GM12878 (cell line): ENCODE results near the gene BLCAP. TPM values are rescaled to one million over a fixed set of nuclear protein-coding genes. Genes with fewer than 3 reads are reported as not detected.

Source experiments
- ATAC-seq: fragments of 200-7000 bp; cut with Tn5 transposase; 3 replicates; pipeline ENCODE4 v1.9.1; 2020; ENCODE audit warnings: mild to moderate bottlenecking, moderate library complexity
- BruUV-seq: library from RNA; stranded (reverse); fragments of 400-500 nt; replicated peaks from 2 replicates; lab custom pipeline; 2021; lab: Mats Ljungman, UMichigan
- CTCF ChIA-PET: fragments of 300-600 bp; sonication (Branson Sonifier 250); formaldehyde crosslinking; extraction: SDS; loops from one replicate; lab custom pipeline; 2021; ENCODE audit warnings: inconsistent platforms; lab: Yijun Ruan, JAX
- POLR2A ChIA-PET: fragments of 350-600 bp; formaldehyde crosslinking; extraction: SDS; loops from one replicate; lab custom pipeline; 2021; ENCODE audit warnings: inconsistent platforms; lab: Charles Lee
- RAD21 ChIA-PET: fragments of 300-600 bp; sonication (Branson Sonifier 250); formaldehyde crosslinking; loops from one replicate; lab custom pipeline; 2023; ENCODE audit warnings: antibody characterized with exemption; ENCODE audit not compliant: unreplicated experiment; lab: Charles Lee
- SMC1A ChIA-PET: fragments of 300-600 bp; sonication (Branson Sonifier 250); formaldehyde crosslinking; loops from one replicate; lab custom pipeline; 2023; ENCODE audit not compliant: unreplicated experiment, uncharacterized antibody; lab: Charles Lee
- DNase-seq: peaks from one replicate; pipeline ENCODE4 v3.0.0-alpha.2; 2011; ENCODE audit warnings: low read depth, low spot score
- FAIRE-seq: peaks from 3 replicates; lab custom pipeline; 2011; peaks lifted over from hg19 to GRCh38; lab: Jason Lieb, UNC
- H2AFZ ChIP-seq: 2 replicates; pipeline ENCODE4 v1.6.0; 2011; ENCODE audit warnings: low read depth, low read length, control low read depth; ENCODE audit not compliant: control insufficient read depth
- H3K27ac ChIP-seq: 2 replicates; pipeline ENCODE4 v1.5.1; 2011; ENCODE audit warnings: control low read depth; ENCODE audit not compliant: control insufficient read depth, insufficient read depth
- H3K27me3 ChIP-seq, 2 experiments: replicated peaks in 1 of 2; 2 replicates each; pipeline versions ENCODE4 v1.6.0 to v1.6.1; 2011; ENCODE audit warnings: low read length in 1 of 2; ENCODE audit not compliant: control insufficient read depth in 2 of 2, insufficient read depth in 2 of 2
- H3K36me3 ChIP-seq, 2 experiments: 2 replicates each; pipeline ENCODE4 v1.5.1; 2011; ENCODE audit warnings: low read length in 1 of 2; ENCODE audit not compliant: control insufficient read depth in 2 of 2, insufficient read depth in 2 of 2
- H3K4me1 ChIP-seq: 2 replicates; pipeline ENCODE4 v1.6.1; 2011; ENCODE audit warnings: mild to moderate bottlenecking, low read length, moderate library complexity, mixed read lengths; ENCODE audit not compliant: control insufficient read depth, insufficient read depth
- H3K4me2 ChIP-seq: 2 replicates; pipeline ENCODE4 v1.6.0; 2011; ENCODE audit warnings: control low read depth; ENCODE audit not compliant: control insufficient read depth, insufficient read depth
- H3K4me3 ChIP-seq: fragments of 200-600 bp; sonication (generic); 2 replicates; pipeline ENCODE4 v1.5.1; 2016
- H3K79me2 ChIP-seq: 2 replicates; pipeline ENCODE4 v1.6.0; 2011; ENCODE audit warnings: low read length; ENCODE audit not compliant: control insufficient read depth, insufficient read depth
- H3K9ac ChIP-seq: 2 replicates; pipeline ENCODE4 v1.8.0; 2011; ENCODE audit warnings: low read length, control low read depth, mixed read lengths; ENCODE audit not compliant: control insufficient read depth, insufficient read depth
- H3K9me3 ChIP-seq: replicated peaks from 3 replicates; pipeline ENCODE4 v1.5.1; 2011; ENCODE audit warnings: mild to moderate bottlenecking, low read length; ENCODE audit not compliant: control insufficient read depth, insufficient read depth
- H4K20me1 ChIP-seq: 2 replicates; pipeline ENCODE4 v1.6.0; 2011; ENCODE audit not compliant: control insufficient read depth, insufficient read depth
- BMI1 ChIP-seq: fragments of 450-650 bp; IDR thresholded peaks from 2 replicates; pipeline ENCODE4 v1.6.1; 2016; ENCODE audit warnings: mild to moderate bottlenecking, moderate library complexity, borderline replicate concordance
- CBX3 ChIP-seq: fragments of 200-600 bp; sonication (generic); IDR thresholded peaks from 2 replicates; pipeline ENCODE4 v1.6.1; 2016; ENCODE audit warnings: low read depth, borderline replicate concordance
- CHD2 ChIP-seq: IDR thresholded peaks from 2 replicates; pipeline ENCODE4 v1.6.1; 2011; ENCODE audit warnings: low read depth, low read length, improper control_type of control experiment, borderline replicate concordance
- CREB1 ChIP-seq: IDR thresholded peaks from 2 replicates; pipeline ENCODE4 v1.6.1; 2012; ENCODE audit warnings: low read depth, mild to moderate bottlenecking, inconsistent platforms
- CREM ChIP-seq: IDR thresholded peaks from 2 replicates; pipeline ENCODE4 v1.6.1; 2014; ENCODE audit warnings: antibody characterized with exemption, low read depth
- HCFC1 ChIP-seq: fragments of 150-350 bp; IDR thresholded peaks from 2 replicates; pipeline ENCODE4 v1.6.1; 2014; ENCODE audit warnings: low read length
- IKZF1 ChIP-seq: fragments of 450-650 bp; conservative IDR thresholded peaks from 2 replicates; pipeline ENCODE4 v1.6.1; 2017; ENCODE audit warnings: antibody characterized with exemption, mild to moderate bottlenecking
- IKZF2 ChIP-seq, 2 experiments: fragments of 450-650 bp; IDR thresholded peaks; 2 replicates each; pipeline ENCODE4 v1.6.1; 2017; ENCODE audit warnings: mild to moderate bottlenecking in 2 of 2, moderate library complexity in 2 of 2
- IRF4 ChIP-seq: IDR thresholded peaks from 2 replicates; pipeline ENCODE4 v1.6.1; 2011; ENCODE audit warnings: low read depth, low read length
- KDM1A ChIP-seq: fragments of 200-600 bp; sonication (generic); IDR thresholded peaks from 2 replicates; pipeline ENCODE4 v1.6.1; 2016; ENCODE audit warnings: borderline replicate concordance
- POLR2AphosphoS2 ChIP-seq: IDR thresholded peaks from 2 replicates; pipeline ENCODE4 v1.6.1; 2011; ENCODE audit warnings: low read depth, mild to moderate bottlenecking, low read length, improper control_type of control experiment, moderate library complexity
- POU2F2 ChIP-seq: IDR thresholded peaks from 3 replicates; pipeline ENCODE4 v1.6.1; 2011; ENCODE audit warnings: low read depth, mild to moderate bottlenecking, low read length, borderline replicate concordance
- RUNX3 ChIP-seq: IDR thresholded peaks from 2 replicates; pipeline ENCODE4 v1.6.1; 2012; ENCODE audit warnings: low read length, inconsistent platforms
- SPI1 ChIP-seq: IDR thresholded peaks from 2 replicates; pipeline ENCODE4 v1.6.1; 2011; ENCODE audit warnings: low read depth, mild to moderate bottlenecking, low read length, moderate library complexity, borderline replicate concordance; ENCODE audit not compliant: insufficient read depth
- STAT1 ChIP-seq: fragments of 450-650 bp; conservative IDR thresholded peaks from 2 replicates; pipeline ENCODE4 v1.6.1; 2014; ENCODE audit warnings: antibody characterized with exemption, mild to moderate bottlenecking
- WGBS: methylation state at CpG from one replicate; pipeline ENCODE4 v1.1.6; 2016; ENCODE audit warnings: low lambda C conversion rate; ENCODE audit not compliant: insufficient replicate concordance, insufficient coverage; ENCODE audit errors: missing lambda C conversion rate; 5-methylcytosine and 5-hydroxymethylcytosine counted together
- in situ Hi-C: fragments of 300-500 bp; cut with MboI; formaldehyde crosslinking; loops from 9 replicates; pipeline ENCODE4 v1.14.3; 2018; ENCODE audit warnings: mixed read lengths
- intact Hi-C: fragments of 100-400 bp; cut with micrococcal nuclease; formaldehyde crosslinking; loops from one replicate; pipeline ENCODE4 v1.14.2; 2022; ENCODE audit not compliant: unreplicated experiment
- polyA plus RNA-seq, 11 experiments: library from polyadenylated mRNA; depleted of rRNA in 4 of 11; unstranded in 6 of 11; stranded (reverse) in 5 of 11; fragments of >200 nt; fragmentation: Nextera tagmentation in 4 of 11; fragmentation: Illumina TruSeq in 1 of 11; extraction: Ambion mirVana in 4 of 11; extraction: Trizol in 1 of 11; gene quantifications; 1 replicate in 1 of 11; 2 replicates in 10 of 11; pipeline versions ENCODE4 v1.2.1 to v1.2.3, GENCODE V29; 2011 to 2016; ENCODE audit warnings: inconsistent platforms in 2 of 11, missing spikeins in 2 of 11, low read depth in 1 of 11
- total RNA-seq, 4 experiments: library from RNA; depleted of rRNA in 3 of 4; stranded (reverse); fragments of >200 nt in 3 of 4; fragmentation: Illumina TruSeq in 1 of 4; extraction: Trizol in 1 of 4; gene quantifications; 2 replicates each; pipeline versions ENCODE4 v1.2.1 to v1.2.3, GENCODE V29; 2013 to 2021
- TF ChIP-seq, protein P1 (sequence below): fragments of 450-650 bp; IDR thresholded peaks from 2 replicates; pipeline ENCODE4 v1.6.1; 2017; ENCODE audit warnings: low read depth, mild to moderate bottlenecking, moderate library complexity
- TF ChIP-seq, protein P2 (sequence below): fragments of 450-650 bp; IDR thresholded peaks from 2 replicates; pipeline ENCODE4 v1.6.1; 2017; ENCODE audit warnings: borderline replicate concordance
- TF ChIP-seq, protein P3 (sequence below): fragments of 450-650 bp; IDR thresholded peaks from 2 replicates; pipeline ENCODE4 v1.6.1; 2016; ENCODE audit warnings: mild to moderate bottlenecking
- TF ChIP-seq, protein P4 (sequence below): fragments of 450-650 bp; IDR thresholded peaks from 2 replicates; pipeline ENCODE4 v1.6.1; 2018; ENCODE audit warnings: mild to moderate bottlenecking, low read depth, moderate library complexity; ENCODE audit not compliant: partially characterized antibody

Gene BLCAP
- total and polyA plus RNA-seq, 10 of the 15 experiments (the other 5 are each of a cell fraction or from before 2014, with no cell fraction given), result 24.6 to 62.3 (median 47.3) TPM

DNA sequence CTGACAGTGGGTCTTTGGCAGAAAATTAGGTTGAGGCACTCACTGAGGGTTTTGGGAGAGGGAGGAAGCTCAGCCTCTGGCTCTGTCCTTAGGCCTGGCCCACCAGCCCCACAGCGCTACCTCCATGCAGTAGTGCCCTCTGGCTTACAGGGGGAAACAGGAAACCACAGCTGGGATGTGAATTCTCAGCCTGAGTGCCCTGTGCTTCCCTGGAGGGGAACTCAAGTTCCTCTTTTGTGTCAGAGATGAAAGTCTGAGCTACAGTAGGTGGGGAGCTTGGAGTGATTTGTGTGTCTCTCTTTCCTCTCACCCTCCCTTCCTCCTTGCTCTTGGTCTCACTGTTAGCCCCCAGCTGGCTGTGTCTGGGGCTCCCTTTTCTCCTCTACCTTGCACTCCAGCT is 48.2 kb upstream of the BLCAP start:
- BruUV-seq, result no TSS peak
- no peak overlapping the region for H3K27ac ChIP-seq
- H3K4me2 ChIP-seq, result no peak overlapping the region
- ATAC-seq (peak; percentile 86), FAIRE-seq (no peak), DNase-seq (peak; percentile 36)
- H3K4me1 ChIP-seq, result peaks cover 13% of the 10 kb centered on the region
- H4K20me1 ChIP-seq, result no peaks in the 10 kb centered on the region
- ChIA-PET SMC1A (interaction anchor here (0.7 to 1.5 kb wide), 6 partner anchors 8 to 1622 kb away, joined by 3 read pairs; no protein-coding TSS in a partner anchor), CTCF (interaction anchor here (0.6 to 3.4 kb wide), 7 partner anchors 11 to 781 kb away, joined by 3 to 15 read pairs (median 3); no protein-coding TSS in a partner anchor), POLR2A (no interaction called here), RAD21 (interaction anchor here (0.9 to 1.6 kb wide), 2 partner anchors 10 to 417 kb away, joined by 3 to 5 read pairs; no protein-coding TSS in a partner anchor)
- no peak overlapping the region for H3K9ac ChIP-seq
- H3K79me2 ChIP-seq, result no peaks in the 10 kb centered on the region
- no peaks in the 10 kb centered on the region for H3K36me3 ChIP-seq
- H3K27me3 ChIP-seq, result no peaks in the 10 kb centered on the region; a peak in 1 of 4 replicates
- intact Hi-C loops, result no loop called here
- H2AFZ ChIP-seq, result no peak overlapping the region
- 69% methylated on average over 1 of the region's 1 CpG for WGBS
- no peaks in the 10 kb centered on the region for H3K9me3 ChIP-seq
- in situ Hi-C loops, result no loop called here
- H3K4me3 ChIP-seq, result no peak overlapping the region
- TF ChIP-seq IRF4 (no peak), IKZF1 (peak; percentile 72), BMI1 (no peak), STAT1 (no peak), CBX3 (no peak), KDM1A (no peak), POLR2AphosphoS2 (no peak), CHD2 (no peak), HCFC1 (no peak), CREB1 (no peak), POU2F2 (no peak), CREM (no peak), RUNX3 (peak; percentile 57; the same call in 1 of the 2 replicates), SPI1 (peak; percentile 69; the same call in 1 of the 2 replicates), IKZF2 (IDR thresholded peaks at IDR 0.05) (peak; percentile 75 to 83)
- TF ChIP-seq, protein P1, sequence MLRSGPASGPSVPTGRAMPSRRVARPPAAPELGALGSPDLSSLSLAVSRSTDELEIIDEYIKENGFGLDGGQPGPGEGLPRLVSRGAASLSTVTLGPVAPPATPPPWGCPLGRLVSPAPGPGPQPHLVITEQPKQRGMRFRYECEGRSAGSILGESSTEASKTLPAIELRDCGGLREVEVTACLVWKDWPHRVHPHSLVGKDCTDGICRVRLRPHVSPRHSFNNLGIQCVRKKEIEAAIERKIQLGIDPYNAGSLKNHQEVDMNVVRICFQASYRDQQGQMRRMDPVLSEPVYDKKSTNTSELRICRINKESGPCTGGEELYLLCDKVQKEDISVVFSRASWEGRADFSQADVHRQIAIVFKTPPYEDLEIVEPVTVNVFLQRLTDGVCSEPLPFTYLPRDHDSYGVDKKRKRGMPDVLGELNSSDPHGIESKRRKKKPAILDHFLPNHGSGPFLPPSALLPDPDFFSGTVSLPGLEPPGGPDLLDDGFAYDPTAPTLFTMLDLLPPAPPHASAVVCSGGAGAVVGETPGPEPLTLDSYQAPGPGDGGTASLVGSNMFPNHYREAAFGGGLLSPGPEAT, result peak; percentile 47; the same call in 1 of the 2 replicates
- TF ChIP-seq, protein P2, sequence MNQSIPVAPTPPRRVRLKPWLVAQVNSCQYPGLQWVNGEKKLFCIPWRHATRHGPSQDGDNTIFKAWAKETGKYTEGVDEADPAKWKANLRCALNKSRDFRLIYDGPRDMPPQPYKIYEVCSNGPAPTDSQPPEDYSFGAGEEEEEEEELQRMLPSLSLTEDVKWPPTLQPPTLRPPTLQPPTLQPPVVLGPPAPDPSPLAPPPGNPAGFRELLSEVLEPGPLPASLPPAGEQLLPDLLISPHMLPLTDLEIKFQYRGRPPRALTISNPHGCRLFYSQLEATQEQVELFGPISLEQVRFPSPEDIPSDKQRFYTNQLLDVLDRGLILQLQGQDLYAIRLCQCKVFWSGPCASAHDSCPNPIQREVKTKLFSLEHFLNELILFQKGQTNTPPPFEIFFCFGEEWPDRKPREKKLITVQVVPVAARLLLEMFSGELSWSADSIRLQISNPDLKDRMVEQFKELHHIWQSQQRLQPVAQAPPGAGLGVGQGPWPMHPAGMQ, result no peak
- TF ChIP-seq, protein P3, sequence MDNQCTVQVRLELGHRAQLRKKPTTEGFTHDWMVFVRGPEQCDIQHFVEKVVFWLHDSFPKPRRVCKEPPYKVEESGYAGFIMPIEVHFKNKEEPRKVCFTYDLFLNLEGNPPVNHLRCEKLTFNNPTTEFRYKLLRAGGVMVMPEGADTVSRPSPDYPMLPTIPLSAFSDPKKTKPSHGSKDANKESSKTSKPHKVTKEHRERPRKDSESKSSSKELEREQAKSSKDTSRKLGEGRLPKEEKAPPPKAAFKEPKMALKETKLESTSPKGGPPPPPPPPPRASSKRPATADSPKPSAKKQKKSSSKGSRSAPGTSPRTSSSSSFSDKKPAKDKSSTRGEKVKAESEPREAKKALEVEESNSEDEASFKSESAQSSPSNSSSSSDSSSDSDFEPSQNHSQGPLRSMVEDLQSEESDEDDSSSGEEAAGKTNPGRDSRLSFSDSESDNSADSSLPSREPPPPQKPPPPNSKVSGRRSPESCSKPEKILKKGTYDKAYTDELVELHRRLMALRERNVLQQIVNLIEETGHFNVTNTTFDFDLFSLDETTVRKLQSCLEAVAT, result no peak
- TF ChIP-seq, protein P4, sequence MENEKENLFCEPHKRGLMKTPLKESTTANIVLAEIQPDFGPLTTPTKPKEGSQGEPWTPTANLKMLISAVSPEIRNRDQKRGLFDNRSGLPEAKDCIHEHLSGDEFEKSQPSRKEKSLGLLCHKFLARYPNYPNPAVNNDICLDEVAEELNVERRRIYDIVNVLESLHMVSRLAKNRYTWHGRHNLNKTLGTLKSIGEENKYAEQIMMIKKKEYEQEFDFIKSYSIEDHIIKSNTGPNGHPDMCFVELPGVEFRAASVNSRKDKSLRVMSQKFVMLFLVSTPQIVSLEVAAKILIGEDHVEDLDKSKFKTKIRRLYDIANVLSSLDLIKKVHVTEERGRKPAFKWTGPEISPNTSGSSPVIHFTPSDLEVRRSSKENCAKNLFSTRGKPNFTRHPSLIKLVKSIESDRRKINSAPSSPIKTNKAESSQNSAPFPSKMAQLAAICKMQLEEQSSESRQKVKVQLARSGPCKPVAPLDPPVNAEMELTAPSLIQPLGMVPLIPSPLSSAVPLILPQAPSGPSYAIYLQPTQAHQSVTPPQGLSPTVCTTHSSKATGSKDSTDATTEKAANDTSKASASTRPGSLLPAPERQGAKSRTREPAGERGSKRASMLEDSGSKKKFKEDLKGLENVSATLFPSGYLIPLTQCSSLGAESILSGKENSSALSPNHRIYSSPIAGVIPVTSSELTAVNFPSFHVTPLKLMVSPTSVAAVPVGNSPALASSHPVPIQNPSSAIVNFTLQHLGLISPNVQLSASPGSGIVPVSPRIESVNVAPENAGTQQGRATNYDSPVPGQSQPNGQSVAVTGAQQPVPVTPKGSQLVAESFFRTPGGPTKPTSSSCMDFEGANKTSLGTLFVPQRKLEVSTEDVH, result no peak
